Panc1 (cell line): ENCODE results near the gene PLEKHG4. TPM values are rescaled to one million over a fixed set of nuclear protein-coding genes. Genes with fewer than 3 reads are reported as not detected.

Experiments
- ATAC-seq: fragments of 200-7000 bp; cut with Tn5 transposase; 2 replicates; pipeline ENCODE4 v1.9.1; 2020; ENCODE audit warnings: mild to moderate bottlenecking, moderate library complexity
- BruUV-seq: library from RNA; stranded (reverse); fragments of 400-500 nt; replicated peaks from 2 replicates; lab custom pipeline; 2021; lab: Mats Ljungman, UMichigan
- CTCF ChIA-PET: fragments of 300-600 bp; sonication (Branson Sonifier 250); formaldehyde crosslinking; loops from one replicate; lab custom pipeline; 2022; ENCODE audit warnings: antibody characterized with exemption; lab: Charles Lee
- POLR2A ChIA-PET: fragments of 300-600 bp; sonication (Branson Sonifier 250); formaldehyde crosslinking; loops from one replicate; lab custom pipeline; 2022; ENCODE audit warnings: antibody characterized with exemption; lab: Charles Lee
- DNase-seq: peaks from one replicate; pipeline ENCODE4 v3.0.0-alpha.2; 2010; ENCODE audit warnings: low read depth, low spot score
- H3K27ac ChIP-seq: 2 replicates; pipeline ENCODE4 v1.5.1; 2011; ENCODE audit warnings: mild to moderate bottlenecking, low read length, inconsistent platforms
- H3K27me3 ChIP-seq: fragments of 200-500 bp; sonication (Bioruptor generic); 2 replicates; pipeline ENCODE4 v1.6.0; 2014; ENCODE audit warnings: low read length, inconsistent platforms; ENCODE audit not compliant: control insufficient read depth, insufficient read depth
- H3K36me3 ChIP-seq: fragments of 200-500 bp; sonication (Bioruptor generic); 2 replicates; pipeline ENCODE4 v1.5.1; 2014; ENCODE audit warnings: inconsistent platforms, mild to moderate bottlenecking, low read length, moderate library complexity; ENCODE audit not compliant: control insufficient read depth, insufficient read depth
- H3K4me1 ChIP-seq: 2 replicates; pipeline ENCODE4 v1.5.1; 2011; ENCODE audit warnings: inconsistent platforms, mild to moderate bottlenecking, low read length, moderate library complexity; ENCODE audit not compliant: control insufficient read depth, insufficient read depth
- H3K4me3 ChIP-seq, 2 experiments: 2 replicates each; pipeline ENCODE4 v1.5.1; 2011 to 2012; ENCODE audit warnings: low read depth in 2 of 2, low read length in 2 of 2, mild to moderate bottlenecking in 2 of 2, inconsistent platforms in 1 of 2, moderate library complexity in 1 of 2
- H3K9me3 ChIP-seq: fragments of 200-500 bp; sonication (Bioruptor generic); 2 replicates; pipeline ENCODE4 v1.5.1; 2014; ENCODE audit warnings: low read depth, mild to moderate bottlenecking, inconsistent platforms, low read length, moderate library complexity; ENCODE audit not compliant: control insufficient read depth, insufficient read depth
- POLR2AphosphoS5 ChIP-seq: IDR thresholded peaks from 2 replicates; pipeline ENCODE4 v1.6.1; 2012; ENCODE audit warnings: mild to moderate bottlenecking, low read depth, low read length, moderate library complexity
- SIN3A ChIP-seq: IDR thresholded peaks from 2 replicates; pipeline ENCODE4 v1.6.1; 2012; ENCODE audit warnings: low read depth, mild to moderate bottlenecking, low read length, moderate library complexity, borderline replicate concordance; ENCODE audit not compliant: insufficient read depth
- TCF7L2 ChIP-seq: IDR thresholded peaks from 2 replicates; pipeline ENCODE4 v1.6.1; 2011; ENCODE audit warnings: mild to moderate bottlenecking, low read depth, low read length, inconsistent platforms
- in situ Hi-C: cut with HindIII; loops from 2 replicates; pipeline ENCODE4 v1.10.0; 2016; ENCODE audit warnings: low sequenced_read_pairs, low pct_unique_long_range_greater_than_20kb
- intact Hi-C: fragments of 100-400 bp; cut with micrococcal nuclease; formaldehyde crosslinking; loops from one replicate; pipeline ENCODE4 v1.10.0; 2022; ENCODE audit not compliant: unreplicated experiment
- total RNA-seq: library from RNA; stranded (reverse); gene quantifications from one replicate; pipeline ENCODE4 v1.2.1, GENCODE V29; 2021; ENCODE audit not compliant: unreplicated experiment
- TF ChIP-seq, protein P1 (sequence below): fragments of 450-650 bp; IDR thresholded peaks from 2 replicates; pipeline ENCODE4 v1.5.1; 2017; ENCODE audit warnings: mild to moderate bottlenecking
- TF ChIP-seq, protein P2 (sequence below), 2 experiments: IDR thresholded peaks; 2 replicates each; pipeline ENCODE4 v1.6.1; 2011 to 2012; ENCODE audit warnings: low read depth in 2 of 2, control low read depth in 1 of 2, low read length in 1 of 2, mild to moderate bottlenecking in 1 of 2, moderate library complexity in 1 of 2; ENCODE audit not compliant: insufficient read depth in 1 of 2

PLEKHG4 gene
- total RNA-seq, 1 experiment from 2014 or later, result 6.7 TPM

- Histone ChIP-seq H3K27ac (no peak overlapping the region), H3K27me3 (no peaks in the 10 kb centered on the region), H3K4me3 (no peak overlapping the region), H3K36me3 (no peaks in the 10 kb centered on the region), H3K9me3 (no peaks in the 10 kb centered on the region), H3K4me1 (no peaks in the 10 kb centered on the region)
- in situ Hi-C loops (no loop called here), intact Hi-C loops (no loop called here)
- TF ChIP-seq, protein P1, sequence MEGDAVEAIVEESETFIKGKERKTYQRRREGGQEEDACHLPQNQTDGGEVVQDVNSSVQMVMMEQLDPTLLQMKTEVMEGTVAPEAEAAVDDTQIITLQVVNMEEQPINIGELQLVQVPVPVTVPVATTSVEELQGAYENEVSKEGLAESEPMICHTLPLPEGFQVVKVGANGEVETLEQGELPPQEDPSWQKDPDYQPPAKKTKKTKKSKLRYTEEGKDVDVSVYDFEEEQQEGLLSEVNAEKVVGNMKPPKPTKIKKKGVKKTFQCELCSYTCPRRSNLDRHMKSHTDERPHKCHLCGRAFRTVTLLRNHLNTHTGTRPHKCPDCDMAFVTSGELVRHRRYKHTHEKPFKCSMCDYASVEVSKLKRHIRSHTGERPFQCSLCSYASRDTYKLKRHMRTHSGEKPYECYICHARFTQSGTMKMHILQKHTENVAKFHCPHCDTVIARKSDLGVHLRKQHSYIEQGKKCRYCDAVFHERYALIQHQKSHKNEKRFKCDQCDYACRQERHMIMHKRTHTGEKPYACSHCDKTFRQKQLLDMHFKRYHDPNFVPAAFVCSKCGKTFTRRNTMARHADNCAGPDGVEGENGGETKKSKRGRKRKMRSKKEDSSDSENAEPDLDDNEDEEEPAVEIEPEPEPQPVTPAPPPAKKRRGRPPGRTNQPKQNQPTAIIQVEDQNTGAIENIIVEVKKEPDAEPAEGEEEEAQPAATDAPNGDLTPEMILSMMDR, result no peak
- TF ChIP-seq TCF7L2 (no peak), SIN3A (no peak), POLR2AphosphoS5 (no peak)
- TF ChIP-seq, protein P2, sequence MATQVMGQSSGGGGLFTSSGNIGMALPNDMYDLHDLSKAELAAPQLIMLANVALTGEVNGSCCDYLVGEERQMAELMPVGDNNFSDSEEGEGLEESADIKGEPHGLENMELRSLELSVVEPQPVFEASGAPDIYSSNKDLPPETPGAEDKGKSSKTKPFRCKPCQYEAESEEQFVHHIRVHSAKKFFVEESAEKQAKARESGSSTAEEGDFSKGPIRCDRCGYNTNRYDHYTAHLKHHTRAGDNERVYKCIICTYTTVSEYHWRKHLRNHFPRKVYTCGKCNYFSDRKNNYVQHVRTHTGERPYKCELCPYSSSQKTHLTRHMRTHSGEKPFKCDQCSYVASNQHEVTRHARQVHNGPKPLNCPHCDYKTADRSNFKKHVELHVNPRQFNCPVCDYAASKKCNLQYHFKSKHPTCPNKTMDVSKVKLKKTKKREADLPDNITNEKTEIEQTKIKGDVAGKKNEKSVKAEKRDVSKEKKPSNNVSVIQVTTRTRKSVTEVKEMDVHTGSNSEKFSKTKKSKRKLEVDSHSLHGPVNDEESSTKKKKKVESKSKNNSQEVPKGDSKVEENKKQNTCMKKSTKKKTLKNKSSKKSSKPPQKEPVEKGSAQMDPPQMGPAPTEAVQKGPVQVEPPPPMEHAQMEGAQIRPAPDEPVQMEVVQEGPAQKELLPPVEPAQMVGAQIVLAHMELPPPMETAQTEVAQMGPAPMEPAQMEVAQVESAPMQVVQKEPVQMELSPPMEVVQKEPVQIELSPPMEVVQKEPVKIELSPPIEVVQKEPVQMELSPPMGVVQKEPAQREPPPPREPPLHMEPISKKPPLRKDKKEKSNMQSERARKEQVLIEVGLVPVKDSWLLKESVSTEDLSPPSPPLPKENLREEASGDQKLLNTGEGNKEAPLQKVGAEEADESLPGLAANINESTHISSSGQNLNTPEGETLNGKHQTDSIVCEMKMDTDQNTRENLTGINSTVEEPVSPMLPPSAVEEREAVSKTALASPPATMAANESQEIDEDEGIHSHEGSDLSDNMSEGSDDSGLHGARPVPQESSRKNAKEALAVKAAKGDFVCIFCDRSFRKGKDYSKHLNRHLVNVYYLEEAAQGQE (IDR thresholded peaks at IDR 0.05; ENCODE audit: insufficient read depth in 1 of 2, low read depth in 2 of 2, low read length in 1 of 2), result no peak
- BruUV-seq, result no TSS peak
- ATAC-seq (no peak), DNase-seq (no peak)
- POLR2A ChIA-PET, result no interaction called here
- CTCF ChIA-PET, result no interaction called here
Observed at GRCh38 chr16:67299269-67299668, 19.9 kb downstream of the PLEKHG4 start.

DNA sequence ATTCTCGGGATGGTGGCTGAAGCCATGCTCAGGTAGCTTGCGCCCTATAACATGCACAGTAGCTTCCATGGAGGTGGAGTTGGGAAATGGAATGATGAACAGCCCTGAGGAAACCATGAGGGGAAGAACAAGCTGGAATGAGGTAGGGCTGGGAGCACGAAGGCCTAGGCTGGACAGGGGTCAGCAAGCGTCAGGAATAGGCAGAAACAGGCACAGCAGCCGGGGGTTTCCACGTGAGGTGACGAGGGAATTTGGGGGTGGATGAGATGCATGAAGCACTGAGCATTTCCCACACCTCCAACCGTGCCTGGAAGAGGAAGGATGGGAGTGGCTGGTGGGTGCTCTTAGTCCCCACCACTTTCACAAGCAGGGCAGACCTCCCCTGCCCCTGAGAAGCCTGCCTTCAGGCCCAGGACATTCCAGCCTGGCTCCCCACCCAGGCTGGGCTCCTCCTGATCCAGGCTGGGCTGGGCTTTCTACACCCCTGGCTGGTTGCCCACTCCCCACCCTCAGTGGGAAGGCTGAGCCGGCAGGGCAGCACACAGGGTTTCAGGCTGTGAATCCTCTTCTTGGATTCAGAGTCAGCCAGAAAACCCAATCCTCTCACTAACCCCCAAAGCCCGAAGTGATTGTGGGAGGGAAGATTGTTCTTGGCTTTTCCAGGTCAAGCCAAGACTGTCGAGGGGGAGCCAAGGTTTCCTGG, 21.9 kb downstream of the PLEKHG4 start:
- POLR2A ChIA-PET, result no interaction called here

More for the DNA sequence above, 21.9 kb downstream of the PLEKHG4 start:
- no TSS peak for BruUV-seq
- ATAC-seq, result no peak
- H3K27me3 ChIP-seq, result no peaks in the 10 kb centered on the region
- H3K9me3 ChIP-seq, result no peaks in the 10 kb centered on the region
- no peak overlapping the region for H3K4me3 ChIP-seq
- in situ Hi-C loops (no loop called here), intact Hi-C loops (no loop called here)
- TF ChIP-seq, protein P1, result no peak
- TF ChIP-seq TCF7L2, result no peak
- no peak for TF ChIP-seq SIN3A
- no peak for TF ChIP-seq POLR2AphosphoS5
- H3K4me1 ChIP-seq, result no peaks in the 10 kb centered on the region
- H3K36me3 ChIP-seq, result no peaks in the 10 kb centered on the region
- CTCF ChIA-PET, result no interaction called here
- no peak overlapping the region for H3K27ac ChIP-seq
- no peak for DNase-seq
